ENCODE results near the gene RAPGEF3. TPM values are rescaled to one million over a fixed set of nuclear protein-coding genes. Genes with fewer than 3 reads are reported as not detected.

Gene RAPGEF3
- total and polyA plus RNA-seq, 2 of the 13 experiments (the other 11 are each of a cell fraction or from before 2014, with no cell fraction given): 0.07 TPM

DNA sequence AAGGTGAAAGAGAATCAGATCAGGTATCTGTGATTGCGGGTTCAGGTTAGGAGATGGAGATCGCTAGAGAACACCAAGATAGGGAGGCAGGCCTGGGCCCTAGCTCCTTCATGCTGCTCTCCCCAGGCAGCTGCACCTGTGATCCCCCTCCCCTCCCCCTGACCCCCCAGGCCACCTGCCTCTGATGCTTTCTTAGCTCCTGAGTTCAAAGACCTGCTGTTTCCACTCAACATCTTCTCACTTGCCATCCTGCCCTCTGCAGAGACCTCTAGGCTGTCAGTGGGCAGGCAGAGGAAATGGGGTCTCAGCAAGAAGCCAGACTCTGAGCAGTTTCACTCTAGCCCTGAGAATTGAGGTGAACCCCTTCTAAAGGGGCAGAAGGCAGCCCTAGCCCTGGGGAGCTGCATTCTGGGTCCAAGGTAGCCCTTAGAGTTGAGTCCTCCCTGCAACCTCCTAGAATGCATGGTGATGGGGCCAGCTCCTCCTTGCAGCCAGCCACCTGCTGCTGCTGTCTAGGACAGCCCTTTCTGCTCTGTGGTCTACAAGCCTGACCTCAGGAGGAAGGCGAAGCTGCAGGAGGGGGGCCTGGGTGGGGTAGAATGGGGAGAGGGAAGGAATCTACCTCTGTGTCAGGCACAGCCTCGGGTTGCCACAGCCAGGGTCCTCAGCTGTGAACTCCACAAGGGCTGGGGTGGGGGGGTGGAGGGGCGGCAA is 8.0 kb upstream of the RAPGEF3 start:
- Histone ChIP-seq H3K79me2 (ENCODE audit: insufficient read depth, low read length) (no peaks in the 10 kb centered on the region), H2AFZ (ENCODE audit: low read length) (no peak overlapping the region), H3K9me3 (ENCODE audit: low read length) (no peaks in the 10 kb centered on the region), H4K20me1 (ENCODE audit: insufficient read depth, low read length) (no peaks in the 10 kb centered on the region), H3K9ac (ENCODE audit: insufficient read depth, low read depth, low read length) (no peak overlapping the region), H3K36me3 (replicated peaks in 1 of 2; ENCODE audit: control insufficient read depth in 1 of 2, insufficient read depth in 2 of 2, low read length in 2 of 2) (no peaks in the 10 kb centered on the region), H3K4me3 (replicated peaks in 1 of 3; ENCODE audit: insufficient read depth in 1 of 3, low read depth in 2 of 3, low read length in 3 of 3) (no peak overlapping the region), H3K27me3 (ENCODE audit: control insufficient read depth in 1 of 2, insufficient read depth in 2 of 2, low read length in 2 of 2) (peaks cover 3 to 22% of the 10 kb centered on the region in 2 experiments; a peak in 3 of 5 replicates), H3K27ac (ENCODE audit: extremely low read length, insufficient read depth, low read length) (no peak overlapping the region), H3K4me1 (ENCODE audit: insufficient read depth, low read length) (peaks cover 35% of the 10 kb centered on the region), H3K4me2 (ENCODE audit: low read depth, low read length) (no peak overlapping the region)
- DNase-seq (ENCODE audit: low spot score) (no peak), ATAC-seq (no peak), FAIRE-seq (no peak)
- CTCF ChIA-PET (ENCODE audit: low intra/inter-chr PET ratio, low total read pairs): interaction anchor here (1.4 to 2.0 kb wide), 3 partner anchors 21 to 51 kb away, joined by 4 to 16 read pairs (median 7); no protein-coding TSS in a partner anchor
- intact Hi-C loops (cut with micrococcal nuclease; ENCODE audit: unreplicated experiment): no loop called here
- POLR2A ChIA-PET: no interaction called here
- WGBS (ENCODE audit: low lambda C conversion rate): 63% methylated on average over 4 of the region's 5 CpGs
- in situ Hi-C loops (cut with HindIII; ENCODE audit: extremely low pct_ligation_motif_present, low pct_unique_long_range_greater_than_20kb): no loop called here
- TF ChIP-seq CBFB (CRISPR knock-in tag; IDR thresholded peaks at IDR 0.05) (no peak), ZNF589 (CRISPR knock-in tag; conservative IDR thresholded peaks at IDR 0.05) (no peak), ZNF709 (CRISPR knock-in tag; IDR thresholded peaks at IDR 0.05) (no peak), ZNF713 (CRISPR knock-in tag; IDR thresholded peaks at IDR 0.05) (no peak), ARHGAP35 (CRISPR knock-in tag; IDR thresholded peaks at IDR 0.05; ENCODE audit: borderline replicate concordance) (no peak), YEATS2 (CRISPR knock-in tag; IDR thresholded peaks at IDR 0.05; ENCODE audit: borderline replicate concordance) (no peak), CCDC6 (CRISPR knock-in tag; IDR thresholded peaks at IDR 0.05) (no peak), TOPORS (CRISPR knock-in tag; IDR thresholded peaks at IDR 0.05) (no peak), RNF2 (conservative IDR thresholded peaks at IDR 0.05; ENCODE audit: low read depth) (no peak), ZNF10 (CRISPR knock-in tag; IDR thresholded peaks at IDR 0.05; ENCODE audit: borderline replicate concordance, low read depth) (no peak), MBNL3 (CRISPR knock-in tag; conservative IDR thresholded peaks at IDR 0.05) (no peak), ZNF343 (CRISPR knock-in tag; IDR thresholded peaks at IDR 0.05) (no peak), ZNF329 (CRISPR knock-in tag; IDR thresholded peaks at IDR 0.05; ENCODE audit: low read depth) (no peak), RORA (CRISPR knock-in tag; IDR thresholded peaks at IDR 0.05) (no peak), ZNF362 (CRISPR knock-in tag; IDR thresholded peaks at IDR 0.05; ENCODE audit: borderline replicate concordance) (no peak), POLR2A (IDR thresholded peaks at IDR 0.05; ENCODE audit: insufficient read depth in 1 of 2, low read depth in 2 of 2, low read length in 2 of 2) (no peak), ZNF20 (CRISPR knock-in tag; IDR thresholded peaks at IDR 0.05) (no peak)
- BruUV-seq (replicated peaks): no TSS peak
